BLaER1 (cell line): ENCODE results near the gene WNT6.

Experiments used
- H3K27ac ChIP-seq: shearing (Covaris generic); formaldehyde crosslinking; 2 replicates; pipeline ENCODE4 v1.8.1; 2022
- H3K27me3 ChIP-seq: shearing (Covaris generic); formaldehyde crosslinking; 2 replicates; pipeline ENCODE4 v1.8.1; 2022
- H3K36me3 ChIP-seq: shearing (Covaris generic); formaldehyde crosslinking; 2 replicates; pipeline ENCODE4 v1.8.1; 2022
- H3K4me1 ChIP-seq: shearing (Covaris generic); formaldehyde crosslinking; 2 replicates; pipeline ENCODE4 v1.8.1; 2022
- H3K4me2 ChIP-seq: shearing (Covaris generic); formaldehyde crosslinking; 2 replicates; pipeline ENCODE4 v1.8.1; 2022
- H3K4me3 ChIP-seq: shearing (Covaris generic); formaldehyde crosslinking; 2 replicates; pipeline ENCODE4 v1.8.1; 2022
- H3K9ac ChIP-seq: shearing (Covaris generic); formaldehyde crosslinking; 2 replicates; pipeline ENCODE4 v1.8.1; 2022
- H3K9me3 ChIP-seq: shearing (Covaris generic); formaldehyde crosslinking; 2 replicates; pipeline ENCODE4 v1.8.1; 2022
- H4K20me1 ChIP-seq: shearing (Covaris generic); formaldehyde crosslinking; 2 replicates; pipeline ENCODE4 v1.8.1; 2022
- Cebpa-rat ChIP-seq: shearing (Covaris generic); IDR thresholded peaks from 2 replicates; pipeline ENCODE4 v1.8.1; 2022

Gene WNT6

GRCh38 chr2:218849721-218850120 lies 9.9 kb upstream of the WNT6 start:
- no peak overlapping the region for H3K9ac ChIP-seq
- H4K20me1 ChIP-seq, result peaks cover 22% of the 10 kb centered on the region; the same call in 1 of the 2 replicates
- H3K36me3 ChIP-seq, result no peaks in the 10 kb centered on the region
- no peaks in the 10 kb centered on the region for H3K4me1 ChIP-seq
- H3K27me3 ChIP-seq, result peaks cover 30% of the 10 kb centered on the region
- H3K4me2 ChIP-seq, result no peak overlapping the region
- peaks cover 11% of the 10 kb centered on the region; the same call in 1 of the 2 replicates for H3K9me3 ChIP-seq
- no peak overlapping the region for H3K27ac ChIP-seq
- no peak for TF ChIP-seq Cebpa-rat
- H3K4me3 ChIP-seq, result no peak overlapping the region

GRCh38 chr2:218850796-218851195 lies 8.8 kb upstream of the WNT6 start:
- TF ChIP-seq Cebpa-rat, result no peak
- Histone ChIP-seq H4K20me1 (peaks cover 33% of the 10 kb centered on the region; the same call in 1 of the 2 replicates), H3K4me3 (no peak overlapping the region), H3K27me3 (peaks cover 41% of the 10 kb centered on the region), H3K4me1 (no peaks in the 10 kb centered on the region), H3K36me3 (no peaks in the 10 kb centered on the region), H3K4me2 (no peak overlapping the region), H3K9ac (no peak overlapping the region), H3K27ac (no peak overlapping the region), H3K9me3 (peaks cover 2% of the 10 kb centered on the region; the same call in 1 of the 2 replicates)

GRCh38 chr2:218851286-218851685 lies 8.3 kb upstream of the WNT6 start:
- Histone ChIP-seq H4K20me1 (peaks cover 38% of the 10 kb centered on the region; the same call in 1 of the 2 replicates), H3K9me3 (no peaks in the 10 kb centered on the region; the same call in 1 of the 2 replicates), H3K9ac (no peak overlapping the region), H3K4me2 (no peak overlapping the region), H3K27me3 (peaks cover 46% of the 10 kb centered on the region), H3K4me1 (no peaks in the 10 kb centered on the region), H3K4me3 (no peak overlapping the region), H3K36me3 (no peaks in the 10 kb centered on the region), H3K27ac (no peak overlapping the region)
- no peak for TF ChIP-seq Cebpa-rat

GRCh38 chr2:218852911-218853667 lies 6.5 kb upstream of the WNT6 start:
- no peaks in the 10 kb centered on the region for H3K36me3 ChIP-seq

GRCh38 chr2:218853766-218854165 lies 5.8 kb upstream of the WNT6 start:
- Histone ChIP-seq H3K9me3 (no peaks in the 10 kb centered on the region), H3K27ac (no peak overlapping the region), H3K36me3 (no peaks in the 10 kb centered on the region), H3K4me3 (no peak overlapping the region), H4K20me1 (peaks cover 55% of the 10 kb centered on the region), H3K9ac (no peak overlapping the region), H3K4me1 (no peaks in the 10 kb centered on the region), H3K27me3 (peaks cover 71% of the 10 kb centered on the region), H3K4me2 (no peak overlapping the region)
- TF ChIP-seq Cebpa-rat, result no peak

More at GRCh38 chr2:218852911-218853667, 6.5 kb upstream of the WNT6 start:
- H3K9me3 ChIP-seq, result no peaks in the 10 kb centered on the region
- no peak for TF ChIP-seq Cebpa-rat
- H4K20me1 ChIP-seq, result peaks cover 48% of the 10 kb centered on the region
- H3K4me3 ChIP-seq, result no peak overlapping the region
- no peak overlapping the region for H3K4me2 ChIP-seq
- H3K27ac ChIP-seq, result no peak overlapping the region
- no peak overlapping the region for H3K9ac ChIP-seq
- peaks cover 64% of the 10 kb centered on the region for H3K27me3 ChIP-seq
- H3K4me1 ChIP-seq, result no peaks in the 10 kb centered on the region

GRCh38 chr2:218854860-218855259 lies 4.7 kb upstream of the WNT6 start:
- Histone ChIP-seq H4K20me1 (peaks cover 65% of the 10 kb centered on the region), H3K36me3 (no peaks in the 10 kb centered on the region), H3K27me3 (peaks cover 82% of the 10 kb centered on the region), H3K4me2 (no peak overlapping the region), H3K9ac (no peak overlapping the region), H3K4me3 (no peak overlapping the region), H3K27ac (no peak overlapping the region), H3K4me1 (peaks cover 2% of the 10 kb centered on the region; the same call in 1 of the 2 replicates), H3K9me3 (no peaks in the 10 kb centered on the region)
- TF ChIP-seq Cebpa-rat, result no peak

- H3K9me3 ChIP-seq, result no peaks in the 10 kb centered on the region
- H3K27ac ChIP-seq, result no peak overlapping the region
Observed at GRCh38 chr2:218855305-218856166, 4.1 kb upstream of the WNT6 start.

GRCh38 chr2:218856167-218856895 lies 3.3 kb upstream of the WNT6 start:
- Histone ChIP-seq H3K4me2 (no peak overlapping the region), H3K27ac (no peak overlapping the region), H3K4me3 (no peak overlapping the region), H3K9ac (no peak overlapping the region), H4K20me1 (peaks cover 76% of the 10 kb centered on the region), H3K27me3 (peaks cover 97% of the 10 kb centered on the region), H3K4me1 (peaks cover 15% of the 10 kb centered on the region; the same call in 1 of the 2 replicates), H3K9me3 (no peaks in the 10 kb centered on the region), H3K36me3 (no peaks in the 10 kb centered on the region)
- no peak for TF ChIP-seq Cebpa-rat

More at GRCh38 chr2:218855305-218856166, 4.1 kb upstream of the WNT6 start:
- peaks cover 89% of the 10 kb centered on the region for H3K27me3 ChIP-seq
- no peak overlapping the region for H3K9ac ChIP-seq
- no peak overlapping the region for H3K4me2 ChIP-seq
- H3K4me3 ChIP-seq, result no peak overlapping the region
- peaks cover 72% of the 10 kb centered on the region for H4K20me1 ChIP-seq
- no peak for TF ChIP-seq Cebpa-rat
- peaks cover 9% of the 10 kb centered on the region; the same call in 1 of the 2 replicates for H3K4me1 ChIP-seq
- no peaks in the 10 kb centered on the region for H3K36me3 ChIP-seq

- H3K4me2 ChIP-seq, result no peak overlapping the region
- no peak overlapping the region for H3K4me3 ChIP-seq
- H3K27ac ChIP-seq, result no peak overlapping the region
Observed at GRCh38 chr2:218856896-218857243, 2.7 kb upstream of the WNT6 start.

More at GRCh38 chr2:218856896-218857243, 2.7 kb upstream of the WNT6 start:
- no peaks in the 10 kb centered on the region for H3K36me3 ChIP-seq
- H3K9me3 ChIP-seq, result no peaks in the 10 kb centered on the region
- H3K4me1 ChIP-seq, result peaks cover 15% of the 10 kb centered on the region; the same call in 1 of the 2 replicates
- no peak for TF ChIP-seq Cebpa-rat
- no peak overlapping the region for H3K9ac ChIP-seq
- peaks cover 81% of the 10 kb centered on the region for H4K20me1 ChIP-seq
- H3K27me3 ChIP-seq, result peaks cover 100% of the 10 kb centered on the region
